IMR-90 (cell line): Measurements from ENCODE around the gene MCCD1. TPM values are rescaled to one million over a fixed set of nuclear protein-coding genes. Genes with fewer than 3 reads are reported as not detected.
A peak's percentile ranks its signal among the peaks of the same experiment; 100 is the strongest.

ENCODE experiments used
- ATAC-seq: fragments of 200-7000 bp; cut with Tn5 transposase; 2 replicates; pipeline ENCODE4 v1.9.1; 2020; ENCODE audit warnings: low read depth, mild to moderate bottlenecking, moderate library complexity
- BruUV-seq: library from RNA; stranded (reverse); fragments of 400-500 nt; replicated peaks from 2 replicates; lab custom pipeline; 2021; lab: Mats Ljungman, UMichigan
- CTCF ChIA-PET: fragments of 300-600 bp; formaldehyde crosslinking; extraction: SDS; loops from one replicate; lab custom pipeline; 2021; ENCODE audit warnings: antibody characterized with exemption; lab: Yijun Ruan, JAX
- POLR2A ChIA-PET: fragments of 300-600 bp; sonication (Branson Sonifier 250); formaldehyde crosslinking; loops from one replicate; lab custom pipeline; 2022; ENCODE audit warnings: antibody characterized with exemption; ENCODE audit not compliant: unreplicated experiment; lab: Charles Lee
- DNase-seq: peaks from one replicate; pipeline ENCODE4 v3.0.0; 2013
- H2AFZ ChIP-seq: replicated peaks from 2 replicates; pipeline ENCODE3; 2013; ENCODE audit warnings: low read length, mild to moderate bottlenecking; ENCODE audit not compliant: poor library complexity
- H2AK5ac ChIP-seq: 2 replicates; pipeline ENCODE4 v1.6.1; 2013; ENCODE audit warnings: low read depth, low read length, inconsistent platforms
- H2AK9ac ChIP-seq: replicated peaks from 2 replicates; pipeline ENCODE3; 2013; ENCODE audit warnings: mild to moderate bottlenecking, low read depth, low read length, moderate library complexity; ENCODE audit not compliant: poor library complexity
- H2BK120ac ChIP-seq: 2 replicates; pipeline ENCODE4 v1.6.1; 2013; ENCODE audit warnings: low read depth, low read length, inconsistent platforms
- H2BK15ac ChIP-seq: 3 replicates; pipeline ENCODE4 v1.6.1; 2013; ENCODE audit warnings: low read depth, low read length, inconsistent platforms
- H2BK20ac ChIP-seq: 2 replicates; pipeline ENCODE4 v1.6.1; 2013; ENCODE audit warnings: low read depth, mild to moderate bottlenecking, inconsistent platforms, low read length, moderate library complexity
- H2BK5ac ChIP-seq: 2 replicates; pipeline ENCODE4 v1.6.1; 2013; ENCODE audit warnings: mild to moderate bottlenecking, low read depth, low read length, inconsistent platforms; ENCODE audit not compliant: poor library complexity, severe bottlenecking
- H3K14ac ChIP-seq: replicated peaks from 2 replicates; pipeline ENCODE4 v1.6.1; 2013; ENCODE audit warnings: low read depth, low read length, inconsistent platforms
- H3K18ac ChIP-seq: 2 replicates; pipeline ENCODE4 v1.6.1; 2013; ENCODE audit warnings: low read depth, low read length, control low read depth
- H3K23ac ChIP-seq: 2 replicates; pipeline ENCODE4 v1.6.1; 2013; ENCODE audit warnings: low read depth, low read length, inconsistent platforms
- H3K27ac ChIP-seq: 2 replicates; pipeline ENCODE4 v1.5.1; 2013; ENCODE audit warnings: mild to moderate bottlenecking, control low read depth, low read length; ENCODE audit not compliant: insufficient read depth
- H3K27me3 ChIP-seq: 2 replicates; pipeline ENCODE4 v1.6.1; 2013; ENCODE audit warnings: low read length; ENCODE audit not compliant: control insufficient read depth, insufficient read depth
- H3K36me3 ChIP-seq: 2 replicates; pipeline ENCODE4 v1.6.1; 2013; ENCODE audit warnings: low read length, mixed read lengths; ENCODE audit not compliant: control insufficient read depth, insufficient read depth
- H3K4ac ChIP-seq: 2 replicates; pipeline ENCODE4 v1.6.1; 2013; ENCODE audit warnings: low read depth, low read length, inconsistent platforms
- H3K4me1 ChIP-seq: 2 replicates; pipeline ENCODE4 v1.6.1; 2013; ENCODE audit warnings: low read length, mixed read lengths; ENCODE audit not compliant: control insufficient read depth, insufficient read depth
- H3K4me2 ChIP-seq: 2 replicates; pipeline ENCODE4 v1.6.1; 2013; ENCODE audit warnings: low read depth, mild to moderate bottlenecking, control low read depth, low read length, moderate library complexity
- H3K4me3 ChIP-seq: 2 replicates; pipeline ENCODE4 v1.5.1; 2013; ENCODE audit warnings: low read depth, mild to moderate bottlenecking, control low read depth, low read length, moderate library complexity; ENCODE audit not compliant: insufficient read depth
- H3K56ac ChIP-seq: 2 replicates; pipeline ENCODE4 v1.6.1; 2013; ENCODE audit warnings: low read length, inconsistent platforms; ENCODE audit not compliant: insufficient read depth; ENCODE audit errors: extremely low read depth
- H3K79me1 ChIP-seq, 2 experiments: 2 replicates each; pipeline ENCODE4 v1.6.1; 2013; ENCODE audit warnings: low read length in 2 of 2, inconsistent platforms in 1 of 2, low read depth in 1 of 2
- H3K9ac ChIP-seq: 2 replicates; pipeline ENCODE4 v1.6.1; 2013; ENCODE audit warnings: low read depth, low read length, control low read depth
- H3K9me1 ChIP-seq: 2 replicates; pipeline ENCODE4 v1.6.1; 2013; ENCODE audit warnings: low read length, inconsistent platforms; ENCODE audit not compliant: insufficient read depth
- H3K9me3 ChIP-seq: 2 replicates; pipeline ENCODE4 v1.6.1; 2013; ENCODE audit warnings: low read length; ENCODE audit not compliant: control insufficient read depth, insufficient read depth
- H4K20me1 ChIP-seq: 2 replicates; pipeline ENCODE4 v1.6.1; 2013; ENCODE audit warnings: low read length, inconsistent platforms; ENCODE audit not compliant: insufficient read depth
- H4K5ac ChIP-seq: 2 replicates; pipeline ENCODE4 v1.6.1; 2013; ENCODE audit warnings: mild to moderate bottlenecking, low read depth, low read length, control low read depth
- H4K8ac ChIP-seq, 2 experiments: 2 replicates each; pipeline ENCODE4 v1.6.1; 2013; ENCODE audit warnings: low read depth in 2 of 2, low read length in 2 of 2, control low read depth in 1 of 2, inconsistent platforms in 1 of 2
- H4K91ac ChIP-seq: 2 replicates; pipeline ENCODE4 v1.6.1; 2013; ENCODE audit warnings: low read depth, low read length, inconsistent platforms; ENCODE audit not compliant: insufficient read depth
- CEBPB ChIP-seq: IDR thresholded peaks from 2 replicates; pipeline ENCODE4 v1.6.1; 2012; ENCODE audit warnings: low read depth, low read length, improper control_type of control experiment
- CHD1 ChIP-seq: IDR thresholded peaks from 2 replicates; pipeline ENCODE4 v1.6.1; 2012; ENCODE audit warnings: low read depth, low read length, improper control_type of control experiment
- FOS ChIP-seq: fragments of 150-350 bp; IDR thresholded peaks from 2 replicates; pipeline ENCODE4 v1.6.1; 2016; ENCODE audit warnings: low read depth, low read length
- MAZ ChIP-seq: IDR thresholded peaks from 2 replicates; pipeline ENCODE4 v1.6.1; 2012; ENCODE audit warnings: low read depth, mild to moderate bottlenecking, low read length, improper control_type of control experiment, moderate library complexity, borderline replicate concordance
- MXI1 ChIP-seq: IDR thresholded peaks from 2 replicates; pipeline ENCODE4 v1.6.1; 2012; ENCODE audit warnings: low read depth, mild to moderate bottlenecking, low read length, moderate library complexity, borderline replicate concordance
- NFE2L2 ChIP-seq: fragments of 150-350 bp; IDR thresholded peaks from 2 replicates; pipeline ENCODE4 v1.6.1; 2016; ENCODE audit warnings: low read depth, mild to moderate bottlenecking, low read length
- POLR2A ChIP-seq: IDR thresholded peaks from 2 replicates; pipeline ENCODE4 v1.6.1; 2012; ENCODE audit warnings: mild to moderate bottlenecking, low read depth, low read length
- RCOR1 ChIP-seq: IDR thresholded peaks from 2 replicates; pipeline ENCODE4 v1.6.1; 2012; ENCODE audit warnings: mild to moderate bottlenecking, low read length, improper control_type of control experiment; ENCODE audit not compliant: insufficient replicate concordance
- RFX5 ChIP-seq: IDR thresholded peaks from 2 replicates; pipeline ENCODE4 v1.8.0; 2012; ENCODE audit warnings: low read depth, mild to moderate bottlenecking, low read length, moderate library complexity
- WGBS, 2 experiments: methylation state at CpG; one replicate each; pipeline versions ENCODE4 v1.1.5 to v1.1.7; 2013; ENCODE audit warnings: missing lambda C conversion rate in 2 of 2; ENCODE audit not compliant: insufficient read length in 1 of 2; ENCODE audit errors: extremely low coverage in 2 of 2; 5-methylcytosine and 5-hydroxymethylcytosine counted together
- dilution Hi-C: fragments of 300-500 bp; cut with HindIII; formaldehyde crosslinking; loops from one replicate; pipeline ENCODE4 v1.14.3; 2018; ENCODE audit warnings: low sequenced_read_pairs; ENCODE audit not compliant: unreplicated experiment
- in situ Hi-C: fragments of 300-500 bp; cut with MboI; formaldehyde crosslinking; loops from 3 replicates; pipeline ENCODE4 v1.14.3; 2019; ENCODE audit warnings: low sequenced_read_pairs, inconsistent platforms, mixed read lengths
- intact Hi-C: fragments of 100-400 bp; cut with micrococcal nuclease; formaldehyde crosslinking; loops from 2 replicates; pipeline ENCODE4 v1.10.0; 2022
- polyA plus RNA-seq, 3 experiments: library from polyadenylated mRNA; depleted of rRNA; stranded (reverse); fragments of >200 nt; gene quantifications; 2 replicates each; pipeline ENCODE4 v1.2.3, GENCODE V29; 2012; ENCODE audit warnings: low replicate concordance in 1 of 3
- total RNA-seq: library from RNA; depleted of rRNA; stranded (reverse); fragments of >200 nt; gene quantifications from 2 replicates; pipeline ENCODE4 v1.2.3, GENCODE V29; 2012
- TF ChIP-seq, protein P1 (sequence below): conservative IDR thresholded peaks from 2 replicates; pipeline ENCODE4 v1.5.1; 2012; ENCODE audit warnings: mild to moderate bottlenecking, low read depth, low read length, improper control_type of control experiment

Gene MCCD1
- total and polyA plus RNA-seq, 2 of the 4 experiments (the other 2 are of a cell fraction), result not detected

DNA sequence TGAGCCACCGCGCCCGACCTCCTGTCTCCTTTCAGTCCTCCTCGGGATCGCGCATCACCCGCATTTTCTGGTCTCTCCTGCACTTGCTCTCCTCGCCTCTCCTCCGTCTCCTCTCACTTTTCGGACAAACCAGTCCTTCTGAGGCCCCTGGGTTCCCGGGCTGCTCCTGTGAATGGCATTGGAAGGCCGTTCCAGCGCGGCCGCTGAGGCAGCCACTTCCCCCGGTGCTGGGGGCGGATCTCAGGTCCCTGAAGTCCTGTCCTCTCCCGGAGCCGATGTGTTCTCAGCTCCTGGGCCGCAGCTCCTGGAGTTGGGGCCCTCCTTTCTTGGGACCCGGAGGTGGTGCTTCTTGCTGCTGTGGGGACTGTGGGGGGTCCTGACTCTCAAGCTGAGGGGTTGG lies 30.0 kb upstream of the MCCD1 start:
- Histone ChIP-seq H3K14ac (no peak overlapping the region), H4K91ac (no peak overlapping the region), H4K5ac (no peak overlapping the region), H3K27ac (no peak overlapping the region), H2AK9ac (no peak overlapping the region), H3K79me1 (peaks cover 7 to 46% of the 10 kb centered on the region in 2 experiments; a peak in 3 of 4 replicates), H3K27me3 (no peaks in the 10 kb centered on the region), H3K4me3 (0 out of 2 replicates have a peak overlapping the region, but pooled peaks have one; percentile 7), H2AFZ (peak overlapping the region; percentile 26), H3K4ac (no peak overlapping the region), H3K56ac (no peak overlapping the region), H4K20me1 (peaks cover 11% of the 10 kb centered on the region; the same call in 1 of the 2 replicates), H3K9me1 (peaks cover 6% of the 10 kb centered on the region), H3K4me1 (peaks cover 3% of the 10 kb centered on the region), H2AK5ac (no peak overlapping the region), H2BK120ac (no peak overlapping the region), H3K36me3 (no peaks in the 10 kb centered on the region), H3K18ac (no peak overlapping the region), H3K9ac (no peak overlapping the region), H3K4me2 (peak overlapping the region; percentile 73), H4K8ac (no peak overlapping the region), H2BK15ac (no peak overlapping the region), H3K23ac (peak overlapping the region; percentile 75; the same call in 1 of the 2 replicates), H2BK20ac (no peak overlapping the region), H2BK5ac (no peak overlapping the region), H3K9me3 (no peaks in the 10 kb centered on the region)
- ChIA-PET CTCF (no interaction called here), POLR2A (no interaction called here)
- dilution Hi-C loops, result no loop called here
- ATAC-seq (no peak), DNase-seq (no peak)
- in situ Hi-C loops, result no loop called here
- intact Hi-C loops, result no loop called here
- BruUV-seq, result no TSS peak
- 0% methylated on average over 7 of the region's 21 CpGs; no CpG with 5 or more reads in 1 of the 2 experiments for WGBS, 2 experiments
- TF ChIP-seq FOS, result no peak
- no peak for TF ChIP-seq CHD1
- TF ChIP-seq NFE2L2, result no peak
- no peak for TF ChIP-seq POLR2A
- no peak for TF ChIP-seq RCOR1
- no peak for TF ChIP-seq RFX5
- TF ChIP-seq, protein P1, sequence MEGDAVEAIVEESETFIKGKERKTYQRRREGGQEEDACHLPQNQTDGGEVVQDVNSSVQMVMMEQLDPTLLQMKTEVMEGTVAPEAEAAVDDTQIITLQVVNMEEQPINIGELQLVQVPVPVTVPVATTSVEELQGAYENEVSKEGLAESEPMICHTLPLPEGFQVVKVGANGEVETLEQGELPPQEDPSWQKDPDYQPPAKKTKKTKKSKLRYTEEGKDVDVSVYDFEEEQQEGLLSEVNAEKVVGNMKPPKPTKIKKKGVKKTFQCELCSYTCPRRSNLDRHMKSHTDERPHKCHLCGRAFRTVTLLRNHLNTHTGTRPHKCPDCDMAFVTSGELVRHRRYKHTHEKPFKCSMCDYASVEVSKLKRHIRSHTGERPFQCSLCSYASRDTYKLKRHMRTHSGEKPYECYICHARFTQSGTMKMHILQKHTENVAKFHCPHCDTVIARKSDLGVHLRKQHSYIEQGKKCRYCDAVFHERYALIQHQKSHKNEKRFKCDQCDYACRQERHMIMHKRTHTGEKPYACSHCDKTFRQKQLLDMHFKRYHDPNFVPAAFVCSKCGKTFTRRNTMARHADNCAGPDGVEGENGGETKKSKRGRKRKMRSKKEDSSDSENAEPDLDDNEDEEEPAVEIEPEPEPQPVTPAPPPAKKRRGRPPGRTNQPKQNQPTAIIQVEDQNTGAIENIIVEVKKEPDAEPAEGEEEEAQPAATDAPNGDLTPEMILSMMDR, result no peak
- no peak for TF ChIP-seq CEBPB
- TF ChIP-seq MXI1, result no peak
- no peak for TF ChIP-seq MAZ
